ENCODE data around the gene CBX3. TPM values are rescaled to one million over a fixed set of nuclear protein-coding genes. Genes with fewer than 3 reads are reported as not detected.

The CBX3 gene
- total and polyA plus RNA-seq, 2 of the 8 experiments (the other 6 are each of a cell fraction or from before 2014, with no cell fraction given): 71.3 to 258 TPM

- H3K4ac ChIP-seq (replicated peaks; ENCODE audit: insufficient read length, low read depth, low read length): no peak overlapping the region
- no peaks in the 10 kb centered on the region for H3K36me3 ChIP-seq (ENCODE audit: control insufficient read depth in 2 of 4, insufficient read depth in 4 of 4, low read length in 3 of 4)
- H3K9me3 ChIP-seq (ENCODE audit: insufficient read depth in 2 of 2, low read depth in 1 of 2, low read length in 1 of 2): no peaks in the 10 kb centered on the region
- no peak overlapping the region for H3K4me3 ChIP-seq (ENCODE audit: extremely low read depth in 1 of 4, insufficient read depth in 2 of 4, low read depth in 3 of 4, low read length in 4 of 4)
- no peak overlapping the region for H2BK15ac ChIP-seq (ENCODE audit: low read length)
- H2BK5ac ChIP-seq (ENCODE audit: low read depth, low read length): no peak overlapping the region
- H2BK120ac ChIP-seq (replicated peaks; ENCODE audit: low read depth, low read length): no peak overlapping the region
- no peak overlapping the region for H2BK12ac ChIP-seq (ENCODE audit: low read depth, low read length)
- H3K56ac ChIP-seq (replicated peaks; ENCODE audit: insufficient read length, low read depth, low read length): no peak overlapping the region
- H3K4me2 ChIP-seq (ENCODE audit: insufficient read depth in 1 of 2, low read depth in 2 of 2, low read length in 2 of 2): no peak overlapping the region
- peaks cover 35 to 98% of the 10 kb centered on the region in 2 experiments for H3K79me2 ChIP-seq (ENCODE audit: control insufficient read depth in 1 of 2, insufficient read depth in 2 of 2, low read length in 2 of 2)
- H4K5ac ChIP-seq (ENCODE audit: insufficient read length, low read depth, low read length): no peak overlapping the region
- peaks cover 0 to 7% (median 0%) of the 10 kb centered on the region in 4 experiments; a peak in 2 of 7 replicates for H3K27me3 ChIP-seq (replicated peaks in 1 of 4; ENCODE audit: control insufficient read depth in 3 of 4, extremely low read depth in 1 of 4, insufficient read depth in 3 of 4, low read length in 3 of 4)
- ChIA-PET POLR2A (ENCODE audit: partially characterized antibody) (interaction anchor here (0.9 to 6.1 kb wide), 9 partner anchors 9 to 42 kb away, joined by 3 to 56 read pairs (median 7); no protein-coding TSS in a partner anchor), CTCF (ENCODE audit: partially characterized antibody) (interaction anchor here (1.0 to 1.6 kb wide), 4 partner anchors 9 to 66 kb away, joined by 3 to 4 read pairs (median 3); no protein-coding TSS in a partner anchor)
- peaks cover 21 to 40% (median 32%) of the 10 kb centered on the region in 4 experiments for H3K4me1 ChIP-seq (replicated peaks in 1 of 4; ENCODE audit: control insufficient read depth in 3 of 4, insufficient read depth in 4 of 4, low read length in 3 of 4)
- no peak for DNase-seq (ENCODE audit: low read depth in 1 of 2, low spot score in 2 of 2)
- H4K20me1 ChIP-seq (replicated peaks in 1 of 2; ENCODE audit: control insufficient read depth in 1 of 2, insufficient read depth in 2 of 2, low read length in 2 of 2): peaks cover 22 to 40% of the 10 kb centered on the region in 2 experiments
- TF ChIP-seq CEBPB (IDR thresholded peaks at IDR 0.05; ENCODE audit: low read depth, low read length) (0 out of 2 replicates have a peak, but pooled peaks have one; percentile 27), ZNF274 (IDR thresholded peaks at IDR 0.05; ENCODE audit: borderline replicate concordance, extremely low read depth, low read length) (no peak)
- peaks cover 23% of the 10 kb centered on the region for H3K79me1 ChIP-seq (ENCODE audit: low read depth, low read length)
- H3K9ac ChIP-seq (replicated peaks in 1 of 4; ENCODE audit: extremely low read depth in 1 of 4, low read depth in 3 of 4, low read length in 3 of 4): no peak overlapping the region
- H3K14ac ChIP-seq (ENCODE audit: insufficient read length): no peak overlapping the region
- no peak overlapping the region for H2AFZ ChIP-seq (ENCODE audit: low read length)
- no peak overlapping the region for H3K18ac ChIP-seq (ENCODE audit: extremely low read depth, low read length)
- no peak for FAIRE-seq
- no peak overlapping the region for H2BK20ac ChIP-seq (ENCODE audit: low read length)
- no peak overlapping the region for H4K91ac ChIP-seq (replicated peaks; ENCODE audit: insufficient read length, low read length)
- no peak overlapping the region for H3K23ac ChIP-seq (ENCODE audit: insufficient read length)
- peaks cover 6% of the 10 kb centered on the region for H3K23me2 ChIP-seq (ENCODE audit: low read depth, low read length)
- H3K27ac ChIP-seq (ENCODE audit: low read depth, low read length): no peak overlapping the region
- no peak overlapping the region for H2AK5ac ChIP-seq (ENCODE audit: low read depth, low read length)
- 86% methylated on average over 4 of the region's 4 CpGs; no CpG with 5 or more reads in 1 of the 2 experiments for WGBS, 2 experiments (ENCODE audit: extremely low coverage in 1 of 2, insufficient coverage in 1 of 2, insufficient read length in 1 of 2, insufficient replicate concordance in 2 of 2, low coverage in 1 of 2, low lambda C conversion rate in 2 of 2, missing lambda C conversion rate in 1 of 2)
- H4K8ac ChIP-seq (ENCODE audit: extremely low read depth, insufficient read depth, low read length): no peak overlapping the region
Observed at GRCh38 chr7:26157520-26158105, 43.9 kb upstream of the CBX3 start.

All from H1 (cell line).